Mononuclear cell (primary cell): ENCODE results near the gene IL1R1. TPM values are rescaled to one million over a fixed set of nuclear protein-coding genes. Genes with fewer than 3 reads are reported as not detected.
"Not testable (repeated sequence)": the region's sequence is repeated elsewhere in the genome, so short reads cannot be mapped to it uniquely, and the experiment has no call there.

Experiments used
- H3K27me3 ChIP-seq: 2 replicates; pipeline ENCODE4 v1.6.0; 2011; ENCODE audit warnings: low read length, control low read depth; ENCODE audit not compliant: insufficient read depth
- H3K4me1 ChIP-seq: 2 replicates; pipeline ENCODE4 v1.5.1; 2011; ENCODE audit warnings: mild to moderate bottlenecking, low read length, control low read depth; ENCODE audit not compliant: insufficient read depth
- H3K4me3 ChIP-seq: 2 replicates; pipeline ENCODE4 v1.5.1; 2011; ENCODE audit warnings: mild to moderate bottlenecking, low read length, moderate library complexity
- H3K9me3 ChIP-seq: 2 replicates; pipeline ENCODE4 v1.5.1; 2011; ENCODE audit warnings: low read depth, mild to moderate bottlenecking, control low read depth, low read length
- total RNA-seq: library from RNA; depleted of rRNA; stranded (reverse); fragments of >200 nt; gene quantifications from one replicate; pipeline ENCODE4 v1.2.3, GENCODE V29; 2012

The IL1R1 gene
- total RNA-seq = 2.6 TPM

GRCh38 chr2:102141970-102142828 lies at the start of gene IL1R1:
IL1R1 (plus strand) TSS chr2:102142746; CDS start chr2:102157725, 14,979 bp downstream.
- Histone ChIP-seq H3K27me3 (peaks cover 22% of the 10 kb centered on the region), H3K4me1 (peaks cover 23% of the 10 kb centered on the region), H3K4me3 (peak within 1 kb of the TSS; percentile 34), H3K9me3 (peaks cover 13% of the 10 kb centered on the region)

GRCh38 chr2:102093662-102094061 lies 48.9 kb upstream of the IL1R1 start:
- Histone ChIP-seq H3K9me3 (no peaks in the 10 kb centered on the region), H3K4me3 (no peak overlapping the region), H3K27me3 (no peaks in the 10 kb centered on the region), H3K4me1 (no peaks in the 10 kb centered on the region)

- Histone ChIP-seq H3K27me3 (no peaks in the 10 kb centered on the region), H3K9me3 (no peaks in the 10 kb centered on the region), H3K4me1 (no peaks in the 10 kb centered on the region), H3K4me3 (no peak overlapping the region)
These were observed 47.6 kb upstream of the IL1R1 start for GRCh38 chr2:102094917-102095316.

- H3K4me1 ChIP-seq = no peaks in the 10 kb centered on the region
These were observed 46.4 kb upstream of the IL1R1 start for GRCh38 chr2:102096103-102096502.

GRCh38 chr2:102098756-102099155 lies 43.8 kb upstream of the IL1R1 start:
- Histone ChIP-seq H3K4me3 (no peak overlapping the region), H3K27me3 (no peaks in the 10 kb centered on the region), H3K4me1 (peaks cover 1% of the 10 kb centered on the region), H3K9me3 (no peaks in the 10 kb centered on the region)

More at GRCh38 chr2:102096103-102096502, 46.4 kb upstream of the IL1R1 start:
- no peaks in the 10 kb centered on the region for H3K9me3 ChIP-seq
- no peaks in the 10 kb centered on the region for H3K27me3 ChIP-seq
- no peak overlapping the region for H3K4me3 ChIP-seq

- Histone ChIP-seq H3K4me1 (peaks cover 11% of the 10 kb centered on the region), H3K27me3 (no peaks in the 10 kb centered on the region), H3K9me3 (no peaks in the 10 kb centered on the region), H3K4me3 (no peak overlapping the region)
These were observed 42.8 kb upstream of the IL1R1 start for GRCh38 chr2:102099536-102100298.

GRCh38 chr2:102100371-102101096 lies 42.0 kb upstream of the IL1R1 start:
- Histone ChIP-seq H3K9me3 (no peaks in the 10 kb centered on the region), H3K27me3 (no peaks in the 10 kb centered on the region), H3K4me1 (peaks cover 12% of the 10 kb centered on the region), H3K4me3 (no peak overlapping the region)

GRCh38 chr2:102101097-102101848 lies 41.3 kb upstream of the IL1R1 start:
- Histone ChIP-seq H3K4me1 (peaks cover 12% of the 10 kb centered on the region), H3K4me3 (no peak overlapping the region), H3K9me3 (no peaks in the 10 kb centered on the region), H3K27me3 (no peaks in the 10 kb centered on the region)

- Histone ChIP-seq H3K4me3 (no peak overlapping the region), H3K4me1 (peaks cover 12% of the 10 kb centered on the region), H3K9me3 (no peaks in the 10 kb centered on the region)
These were observed 40.5 kb upstream of the IL1R1 start for GRCh38 chr2:102101849-102102635.

GRCh38 chr2:102102636-102102948 lies 40.0 kb upstream of the IL1R1 start:
- peaks cover 12% of the 10 kb centered on the region for H3K4me1 ChIP-seq
- H3K27me3 ChIP-seq, H3K9me3 ChIP-seq, H3K4me3 ChIP-seq: not testable (repeated sequence)

More at GRCh38 chr2:102101849-102102635, 40.5 kb upstream of the IL1R1 start:
- no peaks in the 10 kb centered on the region for H3K27me3 ChIP-seq

GRCh38 chr2:102103284-102103683 lies 39.3 kb upstream of the IL1R1 start:
- Histone ChIP-seq H3K4me1 (peaks cover 12% of the 10 kb centered on the region), H3K9me3 (no peaks in the 10 kb centered on the region), H3K27me3 (no peaks in the 10 kb centered on the region), H3K4me3 (no peak overlapping the region)

- Histone ChIP-seq H3K9me3 (no peaks in the 10 kb centered on the region), H3K27me3 (no peaks in the 10 kb centered on the region), H3K4me3 (peak overlapping the region; percentile 20), H3K4me1 (peaks cover 12% of the 10 kb centered on the region)
These were observed 38.3 kb upstream of the IL1R1 start for GRCh38 chr2:102103992-102104871.

- Histone ChIP-seq H3K9me3 (no peaks in the 10 kb centered on the region), H3K4me3 (no peak overlapping the region), H3K27me3 (no peaks in the 10 kb centered on the region), H3K4me1 (peaks cover 12% of the 10 kb centered on the region)
These were observed 36.4 kb upstream of the IL1R1 start for GRCh38 chr2:102106133-102106556.
